ENCODE data around the gene SPRTN. TPM values are rescaled to one million over a fixed set of nuclear protein-coding genes. Genes with fewer than 3 reads are reported as not detected.

SPRTN gene
- total and polyA plus RNA-seq, 2 of the 8 experiments (the other 6 are each of a cell fraction or from before 2014, with no cell fraction given): 6.6 to 15.1 TPM

DNA sequence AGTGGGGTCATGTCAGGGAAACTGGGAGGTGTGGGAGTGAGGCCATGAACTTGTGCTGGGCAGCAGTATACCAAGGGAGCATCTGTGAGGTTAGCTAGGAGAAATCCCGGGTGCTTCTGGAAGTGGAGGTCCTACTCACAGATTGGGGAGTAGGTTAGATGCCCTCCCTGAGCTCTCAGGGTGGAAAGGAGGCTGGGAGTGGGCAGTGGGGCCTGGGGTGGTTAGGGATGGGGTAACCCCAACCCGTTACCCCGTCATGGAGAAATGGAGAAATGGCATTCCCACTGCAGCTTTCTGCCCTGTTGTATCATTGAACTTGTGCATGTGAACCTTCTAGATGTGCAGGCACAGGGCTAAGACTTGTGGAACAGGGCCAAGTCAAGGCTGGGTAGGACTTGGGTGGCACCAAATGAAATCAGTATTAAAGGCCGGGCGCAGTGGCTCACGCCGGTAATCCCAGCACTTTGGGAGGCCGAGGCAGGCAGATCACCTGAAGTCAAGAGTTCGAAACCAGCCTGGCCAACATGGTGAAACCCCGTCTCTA lies 27.6 kb upstream of the SPRTN start:
- no peaks in the 10 kb centered on the region; a peak in 1 of 7 replicates for H3K27me3 ChIP-seq (replicated peaks in 1 of 4; ENCODE audit: control insufficient read depth in 3 of 4, extremely low read depth in 1 of 4, insufficient read depth in 3 of 4, low read length in 3 of 4)
- H2BK12ac ChIP-seq (ENCODE audit: low read depth, low read length): no peak overlapping the region
- WGBS, 2 experiments (ENCODE audit: extremely low coverage in 1 of 2, insufficient coverage in 1 of 2, insufficient read length in 1 of 2, insufficient replicate concordance in 2 of 2, low coverage in 1 of 2, low lambda C conversion rate in 2 of 2, missing lambda C conversion rate in 1 of 2): 91% methylated on average over 10 of the region's 10 CpGs; no CpG with 5 or more reads in 1 of the 2 experiments
- H2BK20ac ChIP-seq (ENCODE audit: low read length): no peak overlapping the region
- no peak overlapping the region for H2AK5ac ChIP-seq (ENCODE audit: low read depth, low read length)
- no peaks in the 10 kb centered on the region for H4K20me1 ChIP-seq (replicated peaks in 1 of 2; ENCODE audit: control insufficient read depth in 1 of 2, insufficient read depth in 2 of 2, low read length in 2 of 2)
- no peaks in the 10 kb centered on the region for H3K23me2 ChIP-seq (ENCODE audit: low read depth, low read length)
- no peak overlapping the region for H3K4me3 ChIP-seq (ENCODE audit: extremely low read depth in 1 of 4, insufficient read depth in 2 of 4, low read depth in 3 of 4, low read length in 4 of 4)
- no peak overlapping the region for H3K23ac ChIP-seq (ENCODE audit: insufficient read length)
- H3K4me2 ChIP-seq (ENCODE audit: insufficient read depth in 1 of 2, low read depth in 2 of 2, low read length in 2 of 2): no peak overlapping the region
- no peaks in the 10 kb centered on the region for H3K9me3 ChIP-seq (ENCODE audit: insufficient read depth in 2 of 2, low read depth in 1 of 2, low read length in 1 of 2)
- ChIA-PET CTCF (ENCODE audit: partially characterized antibody) (no interaction called here), POLR2A (ENCODE audit: partially characterized antibody) (no interaction called here)
- H2AFZ ChIP-seq (ENCODE audit: low read length): no peak overlapping the region
- no peak overlapping the region for H4K5ac ChIP-seq (ENCODE audit: insufficient read length, low read depth, low read length)
- no peak overlapping the region for H3K18ac ChIP-seq (ENCODE audit: extremely low read depth, low read length)
- no peak overlapping the region for H4K91ac ChIP-seq (replicated peaks; ENCODE audit: insufficient read length, low read length)
- H2BK15ac ChIP-seq (ENCODE audit: low read length): no peak overlapping the region
- no peak for TF ChIP-seq RXRA (IDR thresholded peaks at IDR 0.05; ENCODE audit: insufficient read depth, low read depth, low read length)
- TF ChIP-seq CBX5 (IDR thresholded peaks at IDR 0.05; ENCODE audit: low read depth, low read length): no peak
- TF ChIP-seq KDM5A (IDR thresholded peaks at IDR 0.05; ENCODE audit: low read length): no peak
- no peak overlapping the region for H4K8ac ChIP-seq (ENCODE audit: extremely low read depth, insufficient read depth, low read length)
- no peaks in the 10 kb centered on the region for H3K79me2 ChIP-seq (ENCODE audit: control insufficient read depth in 1 of 2, insufficient read depth in 2 of 2, low read length in 2 of 2)
- no peaks in the 10 kb centered on the region for H3K4me1 ChIP-seq (replicated peaks in 1 of 4; ENCODE audit: control insufficient read depth in 3 of 4, insufficient read depth in 4 of 4, low read length in 3 of 4)
- no peak overlapping the region for H3K4ac ChIP-seq (replicated peaks; ENCODE audit: insufficient read length, low read depth, low read length)
- H2BK120ac ChIP-seq (replicated peaks; ENCODE audit: low read depth, low read length): no peak overlapping the region
- H3K36me3 ChIP-seq (ENCODE audit: control insufficient read depth in 2 of 4, insufficient read depth in 4 of 4, low read length in 3 of 4): no peaks in the 10 kb centered on the region
- no peak overlapping the region for H3K27ac ChIP-seq (ENCODE audit: low read depth, low read length)
- H3K9ac ChIP-seq (replicated peaks in 1 of 4; ENCODE audit: extremely low read depth in 1 of 4, low read depth in 3 of 4, low read length in 3 of 4): no peak overlapping the region
- no peak for DNase-seq (ENCODE audit: low read depth in 1 of 2, low spot score in 2 of 2)
- no peak overlapping the region for H2BK5ac ChIP-seq (ENCODE audit: low read depth, low read length)
- no peak overlapping the region for H3K56ac ChIP-seq (replicated peaks; ENCODE audit: insufficient read length, low read depth, low read length)
- no peak for FAIRE-seq
- no peaks in the 10 kb centered on the region; the same call in 1 of the 2 replicates for H3K79me1 ChIP-seq (ENCODE audit: low read depth, low read length)
- H3K14ac ChIP-seq (ENCODE audit: insufficient read length): no peak overlapping the region
